Epithelial cell of proximal tubule (primary cell): Measurements from ENCODE around the gene PRCP. TPM values are rescaled to one million over a fixed set of nuclear protein-coding genes. Genes with fewer than 3 reads are reported as not detected.

ENCODE experiments used
- DNase-seq: peaks from one replicate; pipeline ENCODE4 v3.0.0-alpha.2; 2011; ENCODE audit warnings: low read depth
- H3K4me3 ChIP-seq: 2 replicates; pipeline ENCODE4 v1.5.1; 2011; ENCODE audit warnings: low read depth, mild to moderate bottlenecking, low read length
- total RNA-seq: library from RNA; depleted of rRNA; stranded (reverse); fragments of >200 nt; gene quantifications from 2 replicates; pipeline ENCODE4 v1.2.3, GENCODE V29; 2015
- TF ChIP-seq, protein P1 (sequence below): conservative IDR thresholded peaks from 2 replicates; pipeline ENCODE4 v1.5.1; 2012; ENCODE audit warnings: low read depth, mild to moderate bottlenecking, low read length

PRCP gene
- total RNA-seq, 1 donor from 2014 or later, result 22.2 TPM

- no peak for DNase-seq
Measured at GRCh38 chr11:82889133-82890001, 10.9 kb downstream of the PRCP start.

GRCh38 chr11:82883853-82884252 is 16.4 kb downstream of the PRCP start:
- no peak overlapping the region for H3K4me3 ChIP-seq
- DNase-seq, result no peak
- TF ChIP-seq, protein P1, sequence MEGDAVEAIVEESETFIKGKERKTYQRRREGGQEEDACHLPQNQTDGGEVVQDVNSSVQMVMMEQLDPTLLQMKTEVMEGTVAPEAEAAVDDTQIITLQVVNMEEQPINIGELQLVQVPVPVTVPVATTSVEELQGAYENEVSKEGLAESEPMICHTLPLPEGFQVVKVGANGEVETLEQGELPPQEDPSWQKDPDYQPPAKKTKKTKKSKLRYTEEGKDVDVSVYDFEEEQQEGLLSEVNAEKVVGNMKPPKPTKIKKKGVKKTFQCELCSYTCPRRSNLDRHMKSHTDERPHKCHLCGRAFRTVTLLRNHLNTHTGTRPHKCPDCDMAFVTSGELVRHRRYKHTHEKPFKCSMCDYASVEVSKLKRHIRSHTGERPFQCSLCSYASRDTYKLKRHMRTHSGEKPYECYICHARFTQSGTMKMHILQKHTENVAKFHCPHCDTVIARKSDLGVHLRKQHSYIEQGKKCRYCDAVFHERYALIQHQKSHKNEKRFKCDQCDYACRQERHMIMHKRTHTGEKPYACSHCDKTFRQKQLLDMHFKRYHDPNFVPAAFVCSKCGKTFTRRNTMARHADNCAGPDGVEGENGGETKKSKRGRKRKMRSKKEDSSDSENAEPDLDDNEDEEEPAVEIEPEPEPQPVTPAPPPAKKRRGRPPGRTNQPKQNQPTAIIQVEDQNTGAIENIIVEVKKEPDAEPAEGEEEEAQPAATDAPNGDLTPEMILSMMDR, result no peak

More at GRCh38 chr11:82889133-82890001, 10.9 kb downstream of the PRCP start:
- TF ChIP-seq, protein P1, result no peak
- no peak overlapping the region for H3K4me3 ChIP-seq

- DNase-seq, result no peak
- no peak overlapping the region for H3K4me3 ChIP-seq
- TF ChIP-seq, protein P1, result no peak
Measured at GRCh38 chr11:82874646-82875523, 25.3 kb downstream of the PRCP start.

- TF ChIP-seq, protein P1, result no peak
- H3K4me3 ChIP-seq, result no peak overlapping the region
- DNase-seq, result no peak
Measured at GRCh38 chr11:82873919-82874333, 26.3 kb downstream of the PRCP start.

DNA sequence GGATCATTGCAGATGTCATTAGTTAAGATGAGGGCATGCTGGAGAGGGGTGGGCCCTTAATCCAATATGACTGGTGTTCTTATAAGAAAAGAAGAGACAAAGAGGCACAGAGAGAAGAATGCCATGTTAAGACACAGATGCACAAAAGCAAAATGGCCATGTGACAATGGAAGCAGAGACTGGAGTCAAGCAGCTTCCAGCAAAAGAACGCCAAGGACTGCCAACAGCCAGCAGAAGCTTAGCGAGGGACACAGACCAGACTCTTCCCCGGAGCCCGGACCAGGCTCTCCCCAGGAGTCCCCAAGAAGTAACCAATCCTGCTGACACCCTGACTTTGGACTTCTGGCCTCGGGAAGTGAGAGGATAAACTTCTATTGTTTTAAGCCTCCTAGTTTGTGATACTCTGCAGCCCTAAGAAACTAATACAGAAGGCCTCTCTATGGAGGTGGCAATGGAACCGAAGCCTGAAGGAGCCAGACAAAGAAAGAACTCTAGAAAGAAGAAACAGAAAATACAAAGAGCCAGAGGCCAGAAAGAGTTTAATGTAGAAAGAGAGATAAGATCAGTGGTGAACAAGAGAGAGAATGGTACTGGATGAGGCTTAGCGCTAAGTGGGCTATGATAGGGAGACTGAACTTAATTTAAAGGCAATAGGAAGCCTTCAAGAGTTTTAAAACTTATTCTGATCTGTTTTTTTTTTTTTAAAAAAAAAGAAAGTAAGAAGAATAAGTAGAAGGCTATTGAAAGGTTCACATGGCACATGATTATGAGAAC is 27.7 kb downstream of the PRCP start:
- no peak for DNase-seq
- TF ChIP-seq, protein P1, result no peak
- H3K4me3 ChIP-seq, result no peak overlapping the region

DNA sequence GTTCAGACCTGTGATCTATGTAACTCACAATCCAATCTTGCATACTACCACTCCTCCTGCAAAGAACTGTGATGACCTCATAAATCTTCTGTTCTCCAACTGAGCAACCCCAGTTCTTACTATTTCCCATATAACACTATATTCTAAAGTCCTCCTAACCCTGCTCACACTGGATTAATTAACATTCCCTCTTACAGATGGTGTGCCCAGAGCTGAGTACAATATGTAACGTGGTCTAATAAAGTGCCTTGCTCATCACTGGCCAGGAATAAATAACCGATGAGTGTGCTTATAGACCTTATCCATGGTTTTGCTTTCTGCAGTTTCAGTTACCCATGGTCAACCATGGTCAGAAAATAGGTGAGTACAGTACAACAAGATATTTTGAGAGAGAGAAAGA is 28.6 kb downstream of the PRCP start:
- TF ChIP-seq, protein P1, result no peak
- H3K4me3 ChIP-seq, result no peak overlapping the region
- no peak for DNase-seq
